PC-9 (cell line): ENCODE measurements around the gene CTSL. TPM values are rescaled to one million over a fixed set of nuclear protein-coding genes. Genes with fewer than 3 reads are reported as not detected.

Source experiments
- BruUV-seq: library from RNA; stranded (reverse); fragments of 400-500 nt; replicated peaks from 2 replicates; lab custom pipeline; 2021; lab: Mats Ljungman, UMichigan
- CTCF ChIA-PET: fragments of 300-600 bp; sonication (Branson Sonifier 250); formaldehyde crosslinking; loops from one replicate; lab custom pipeline; 2022; ENCODE audit warnings: antibody characterized with exemption; lab: Charles Lee
- POLR2A ChIA-PET: fragments of 300-600 bp; sonication (Branson Sonifier 250); formaldehyde crosslinking; loops from one replicate; lab custom pipeline; 2022; ENCODE audit warnings: antibody characterized with exemption; ENCODE audit not compliant: unreplicated experiment; lab: Charles Lee
- DNase-seq, 2 experiments: peaks; one replicate each; pipeline versions ENCODE4 v3.0.0 to v3.0.0-alpha.2; 2015 to 2022; ENCODE audit warnings: mixed read lengths in 1 of 2
- H2AFZ ChIP-seq: fragments of 200-600 bp; sonication (generic); 2 replicates; pipeline ENCODE4 v1.8.1; 2017; ENCODE audit warnings: antibody characterized with exemption
- H3F3A ChIP-seq: fragments of 200-600 bp; sonication (generic); 2 replicates; pipeline ENCODE4 v1.8.1; 2017; ENCODE audit warnings: antibody characterized with exemption, mild to moderate bottlenecking, low read depth; ENCODE audit not compliant: insufficient read depth
- H3K27ac ChIP-seq: fragments of 200-600 bp; sonication (generic); 2 replicates; pipeline ENCODE4 v1.6.1; 2016; ENCODE audit warnings: mixed run types
- H3K27me3 ChIP-seq: fragments of 200-600 bp; sonication (generic); 2 replicates; pipeline ENCODE4 v1.6.1; 2016; ENCODE audit warnings: low read depth, mixed run types; ENCODE audit not compliant: insufficient read depth
- H3K36me3 ChIP-seq: fragments of 200-600 bp; sonication (generic); 2 replicates; pipeline ENCODE4 v1.6.1; 2016; ENCODE audit warnings: low read depth, mixed run types
- H3K4me1 ChIP-seq: fragments of 200-600 bp; sonication (generic); replicated peaks from 2 replicates; pipeline ENCODE4 v1.6.1; 2016; ENCODE audit warnings: mixed run types; ENCODE audit not compliant: insufficient read depth
- H3K4me2 ChIP-seq: fragments of 200-600 bp; sonication (generic); 2 replicates; pipeline ENCODE4 v1.6.1; 2017; ENCODE audit warnings: mixed run types
- H3K4me3 ChIP-seq: fragments of 200-600 bp; sonication (generic); 2 replicates; pipeline ENCODE4 v1.6.1; 2016; ENCODE audit warnings: mixed run types
- H3K79me2 ChIP-seq: fragments of 200-600 bp; sonication (generic); 2 replicates; pipeline ENCODE4 v1.6.1; 2017; ENCODE audit warnings: low read depth, mixed run types
- H3K9me2 ChIP-seq: fragments of 200-600 bp; sonication (generic); 2 replicates; pipeline ENCODE4 v1.8.1; 2017; ENCODE audit warnings: mild to moderate bottlenecking; ENCODE audit not compliant: insufficient read depth
- H3K9me3 ChIP-seq: fragments of 200-600 bp; sonication (generic); 2 replicates; pipeline ENCODE4 v1.8.1; 2016; ENCODE audit warnings: low read depth; ENCODE audit not compliant: insufficient read depth
- H4K20me1 ChIP-seq: fragments of 200-600 bp; sonication (generic); 2 replicates; pipeline ENCODE4 v1.8.1; 2017; ENCODE audit not compliant: insufficient read depth
- CTCF ChIP-seq: fragments of 200-600 bp; sonication (generic); conservative IDR thresholded peaks from 2 replicates; pipeline ENCODE4 v1.6.1; 2017; ENCODE audit warnings: mixed run types, antibody characterized with exemption, mild to moderate bottlenecking, moderate library complexity
- EZH2 ChIP-seq: fragments of 200-600 bp; sonication (generic); IDR thresholded peaks from 2 replicates; pipeline ENCODE4 v1.8.0; 2017; ENCODE audit warnings: antibody characterized with exemption, low read depth
- intact Hi-C: fragments of 100-400 bp; cut with micrococcal nuclease; formaldehyde crosslinking; loops from one replicate; pipeline ENCODE4 v1.10.0; 2022; ENCODE audit not compliant: unreplicated experiment
- total RNA-seq: library from RNA; stranded (reverse); gene quantifications from 2 replicates; pipeline ENCODE4 v1.2.3, GENCODE V29; 2021

Gene CTSL
- total RNA-seq, 1 experiment from 2014 or later: 82.6 TPM

GRCh38 chr9:87702921-87703320, 23.0 kb upstream of the CTSL start:
- Histone ChIP-seq H4K20me1 (no peaks in the 10 kb centered on the region), H3K36me3 (peaks cover 11% of the 10 kb centered on the region), H3K4me2 (no peak overlapping the region; the same call in 1 of the 2 replicates), H3K9me3 (no peaks in the 10 kb centered on the region), H3K27me3 (no peaks in the 10 kb centered on the region), H3K27ac (peak overlapping the region; percentile 91), H3F3A (peaks cover 21% of the 10 kb centered on the region; the same call in 1 of the 2 replicates), H3K9me2 (no peaks in the 10 kb centered on the region), H3K4me3 (no peak overlapping the region), H2AFZ (no peak overlapping the region), H3K79me2 (no peaks in the 10 kb centered on the region), H3K4me1 (peaks cover 34% of the 10 kb centered on the region)
- intact Hi-C loops: no loop called here
- ChIA-PET CTCF (no interaction called here), POLR2A (interaction anchor here (0.6 kb wide), 1 partner anchor 1585 kb away, joined by 3 read pairs; no protein-coding TSS in a partner anchor)
- TF ChIP-seq EZH2 (no peak), CTCF (no peak)
- no peak for DNase-seq
- no TSS peak for BruUV-seq

- TF ChIP-seq CTCF: no peak
- no peak for TF ChIP-seq EZH2
- intact Hi-C loops: no loop called here
- H3K4me2 ChIP-seq: peak overlapping the region; percentile 24
- H3K4me1 ChIP-seq: peaks cover 34% of the 10 kb centered on the region
- no peaks in the 10 kb centered on the region for H3K79me2 ChIP-seq
- no peaks in the 10 kb centered on the region for H3K27me3 ChIP-seq
- BruUV-seq: no TSS peak
- H3K27ac ChIP-seq: peak overlapping the region; percentile 91
- no peaks in the 10 kb centered on the region for H3K9me2 ChIP-seq
- peaks cover 21% of the 10 kb centered on the region; the same call in 1 of the 2 replicates for H3F3A ChIP-seq
- no peak overlapping the region for H2AFZ ChIP-seq
- CTCF ChIA-PET: no interaction called here
- H3K9me3 ChIP-seq: no peaks in the 10 kb centered on the region
- POLR2A ChIA-PET: interaction anchor here (0.5 kb wide), 1 partner anchor 8 kb away, joined by 8 read pairs; no protein-coding TSS in a partner anchor
- peak in 1 of 2 experiments; percentile 74 for DNase-seq
- H4K20me1 ChIP-seq: no peaks in the 10 kb centered on the region
- H3K36me3 ChIP-seq: peaks cover 11% of the 10 kb centered on the region
- no peak overlapping the region for H3K4me3 ChIP-seq
Measured at GRCh38 chr9:87703636-87704276, 22.2 kb upstream of the CTSL start.

GRCh38 chr9:87704342-87704741, 21.6 kb upstream of the CTSL start:
- Histone ChIP-seq H4K20me1 (no peaks in the 10 kb centered on the region), H3K4me3 (no peak overlapping the region), H3K36me3 (peaks cover 11% of the 10 kb centered on the region), H3K4me1 (peaks cover 34% of the 10 kb centered on the region), H2AFZ (no peak overlapping the region), H3K4me2 (peak overlapping the region; percentile 24), H3K9me2 (no peaks in the 10 kb centered on the region), H3K9me3 (no peaks in the 10 kb centered on the region), H3K27me3 (no peaks in the 10 kb centered on the region), H3F3A (peaks cover 21% of the 10 kb centered on the region; the same call in 1 of the 2 replicates), H3K79me2 (no peaks in the 10 kb centered on the region), H3K27ac (peak overlapping the region; percentile 91)
- no TSS peak for BruUV-seq
- no peak for DNase-seq
- intact Hi-C loops: no loop called here
- POLR2A ChIA-PET: interaction anchor here (0.5 kb wide), 1 partner anchor 8 kb away, joined by 8 read pairs; no protein-coding TSS in a partner anchor
- CTCF ChIA-PET: no interaction called here
- TF ChIP-seq CTCF: no peak
- no peak for TF ChIP-seq EZH2
